Esophagus squamous epithelium (tissue), 5 donors: ENCODE results near the gene SMYD3. TPM values are rescaled to one million over a fixed set of nuclear protein-coding genes. Genes with fewer than 3 reads are reported as not detected.

Experiments
- DNase-seq: peaks from one replicate; lab custom pipeline; 2025; lab: John Stamatoyannopoulos, UW
- H3K27ac ChIP-seq, 4 donors: fragments of 200-600 bp; sonication (generic); one replicate each; pipeline ENCODE4 v1.5.1; 2016 to 2019; ENCODE audit warnings: mild to moderate bottlenecking in 1 of 4
- H3K27me3 ChIP-seq, 4 donors: fragments of 200-600 bp; sonication (generic); 1 replicate in 3 of 4; 2 replicates in 1 of 4; pipeline versions ENCODE4 v1.5.1 to v1.6.0; 2017 to 2021; ENCODE audit warnings: antibody characterized with exemption in 1 of 4
- H3K36me3 ChIP-seq, 3 donors: fragments of 200-600 bp; sonication (generic); one replicate each; pipeline ENCODE4 v1.5.1; 2016 to 2019
- H3K4me1 ChIP-seq, 3 donors: fragments of 200-600 bp; sonication (generic); one replicate each; pipeline ENCODE4 v1.5.1; 2017 to 2019
- H3K4me3 ChIP-seq, 4 donors: fragments of 200-600 bp; sonication (generic); 1 replicate in 3 of 4; 2 replicates in 1 of 4; pipeline ENCODE4 v1.5.1; 2016 to 2019; ENCODE audit warnings: mild to moderate bottlenecking in 2 of 4, moderate library complexity in 1 of 4
- H3K9me3 ChIP-seq, 3 donors: fragments of 200-600 bp; sonication (generic); one replicate each; pipeline ENCODE4 v1.5.1; 2016 to 2019
- POLR2A ChIP-seq, 4 donors: fragments of 450-650 bp; IDR thresholded peaks; one replicate each; pipeline ENCODE4 v1.6.1; 2017; ENCODE audit warnings: antibody characterized with exemption in 4 of 4, mild to moderate bottlenecking in 4 of 4, moderate library complexity in 3 of 4
- WGBS, 2 donors: methylation state at CpG; one replicate each; pipeline ENCODE4 v1.1.5; 2018; 5-methylcytosine and 5-hydroxymethylcytosine counted together
- intact Hi-C: fragments of 100-400 bp; cut with DNase I; formaldehyde crosslinking; loops from one replicate; pipeline ENCODE4 v1.15.0; 2022
- total RNA-seq, 4 donors: library from RNA; depleted of rRNA; stranded (reverse); fragments of >200 nt; gene quantifications; one replicate each; pipeline ENCODE4 v1.1.0, GENCODE V29; 2016
- TF ChIP-seq, protein P1 (sequence below), 6 experiments: fragments of 450-650 bp in 4 of 6; fragments of 200-600 bp in 2 of 6; sonication (generic) in 2 of 6; IDR thresholded peaks; one replicate each; pipeline ENCODE4 v1.5.1; 2016 to 2019; ENCODE audit warnings: antibody characterized with exemption in 6 of 6, mild to moderate bottlenecking in 4 of 6, moderate library complexity in 4 of 6
- donor health status: DM: yes; HTN: yes; CAD: no.

Gene SMYD3
- total RNA-seq, 4 donors from 2014 or later, result 8.4 to 15.8 (median 11.5) TPM

DNA sequence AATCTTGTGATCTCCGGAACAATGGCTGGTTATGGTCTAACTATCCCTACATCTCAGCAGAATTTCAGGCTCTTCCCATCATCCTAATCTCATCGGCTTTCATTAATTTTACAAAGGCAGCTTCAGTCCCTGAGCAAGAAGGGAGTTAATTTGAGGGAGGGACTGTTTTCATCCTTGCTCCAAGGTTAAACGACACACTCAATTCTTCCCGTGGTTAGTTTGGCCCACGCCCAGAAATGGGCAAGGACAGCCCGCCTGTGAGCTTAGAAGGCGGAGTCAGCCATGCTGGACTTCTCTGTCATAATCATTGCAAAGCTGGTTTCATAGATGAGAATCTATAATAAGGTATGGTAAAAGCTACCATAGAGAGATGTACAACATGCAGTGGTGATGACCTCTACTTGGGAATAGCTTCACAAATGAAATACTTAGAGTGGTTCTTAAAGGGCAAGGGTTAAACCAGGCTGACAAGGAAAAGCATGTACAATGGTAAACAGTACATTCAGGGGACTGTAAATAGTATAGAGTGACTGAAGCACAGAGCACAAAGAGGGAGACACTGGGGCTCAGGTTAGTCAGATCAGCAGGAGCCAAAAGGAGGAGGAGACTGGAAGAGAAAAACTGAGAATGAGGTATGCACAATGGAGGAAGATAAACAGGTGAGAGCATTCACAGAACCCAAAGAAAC is 108.8 kb downstream of the SMYD3 start:
- no peak overlapping the region for H3K27ac ChIP-seq
- TF ChIP-seq POLR2A (IDR thresholded peaks at IDR 0.05), result no peak
- TF ChIP-seq, protein P1, sequence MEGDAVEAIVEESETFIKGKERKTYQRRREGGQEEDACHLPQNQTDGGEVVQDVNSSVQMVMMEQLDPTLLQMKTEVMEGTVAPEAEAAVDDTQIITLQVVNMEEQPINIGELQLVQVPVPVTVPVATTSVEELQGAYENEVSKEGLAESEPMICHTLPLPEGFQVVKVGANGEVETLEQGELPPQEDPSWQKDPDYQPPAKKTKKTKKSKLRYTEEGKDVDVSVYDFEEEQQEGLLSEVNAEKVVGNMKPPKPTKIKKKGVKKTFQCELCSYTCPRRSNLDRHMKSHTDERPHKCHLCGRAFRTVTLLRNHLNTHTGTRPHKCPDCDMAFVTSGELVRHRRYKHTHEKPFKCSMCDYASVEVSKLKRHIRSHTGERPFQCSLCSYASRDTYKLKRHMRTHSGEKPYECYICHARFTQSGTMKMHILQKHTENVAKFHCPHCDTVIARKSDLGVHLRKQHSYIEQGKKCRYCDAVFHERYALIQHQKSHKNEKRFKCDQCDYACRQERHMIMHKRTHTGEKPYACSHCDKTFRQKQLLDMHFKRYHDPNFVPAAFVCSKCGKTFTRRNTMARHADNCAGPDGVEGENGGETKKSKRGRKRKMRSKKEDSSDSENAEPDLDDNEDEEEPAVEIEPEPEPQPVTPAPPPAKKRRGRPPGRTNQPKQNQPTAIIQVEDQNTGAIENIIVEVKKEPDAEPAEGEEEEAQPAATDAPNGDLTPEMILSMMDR (IDR thresholded peaks at IDR 0.05), result no peak
- H3K4me1 ChIP-seq, result no peaks in the 10 kb centered on the region
- no peaks in the 10 kb centered on the region for H3K36me3 ChIP-seq
- no peaks in the 10 kb centered on the region for H3K27me3 ChIP-seq
- no peak overlapping the region for H3K4me3 ChIP-seq
- intact Hi-C loops, result no loop called here
- no peak for DNase-seq
- 73 to 78% methylated on average over 7 of the region's 7 CpGs for WGBS, 2 donors
- no peaks in the 10 kb centered on the region for H3K9me3 ChIP-seq

DNA sequence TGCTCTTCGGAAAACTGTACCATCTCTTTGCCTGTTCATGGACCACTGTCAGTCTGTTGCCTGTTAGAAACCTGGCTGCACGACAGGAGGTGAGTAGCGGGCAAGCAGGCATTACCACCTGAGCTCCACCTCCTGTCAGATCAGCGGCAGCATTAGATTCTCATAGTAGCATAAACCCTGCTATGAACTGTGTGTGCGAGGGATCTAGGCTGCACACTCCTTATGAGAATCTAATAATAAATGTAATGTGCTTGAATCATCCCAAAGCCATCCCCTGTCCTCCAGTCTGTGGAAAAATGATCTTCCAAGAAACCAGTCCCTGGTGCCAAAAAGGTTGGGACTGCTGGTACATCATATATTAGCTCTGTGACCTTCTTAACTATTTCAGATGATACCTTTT is 110.0 kb downstream of the SMYD3 start:
- no peaks in the 10 kb centered on the region for H3K4me1 ChIP-seq
- no peaks in the 10 kb centered on the region for H3K9me3 ChIP-seq
- no peaks in the 10 kb centered on the region for H3K36me3 ChIP-seq
- no peak overlapping the region for H3K27ac ChIP-seq
- DNase-seq, result no peak
- no peaks in the 10 kb centered on the region for H3K27me3 ChIP-seq
- intact Hi-C loops, result no loop called here
- H3K4me3 ChIP-seq, result no peak overlapping the region
- no peak for TF ChIP-seq POLR2A (IDR thresholded peaks at IDR 0.05)
- WGBS, 2 donors, result 95 to 100% methylated on average over 1 to 3 of the region's 5 CpGs

- 86 to 88% methylated on average over 6 of the region's 6 CpGs for WGBS, 2 donors
- intact Hi-C loops, result no loop called here
- no peaks in the 10 kb centered on the region for H3K36me3 ChIP-seq
- no peak for DNase-seq
- no peaks in the 10 kb centered on the region for H3K27me3 ChIP-seq
- TF ChIP-seq, protein P1 (IDR thresholded peaks at IDR 0.05), result no peak
- TF ChIP-seq POLR2A (IDR thresholded peaks at IDR 0.05), result no peak
- H3K27ac ChIP-seq, result no peak overlapping the region
- H3K9me3 ChIP-seq, result no peaks in the 10 kb centered on the region
- H3K4me1 ChIP-seq, result no peaks in the 10 kb centered on the region
- no peak overlapping the region for H3K4me3 ChIP-seq
Measured at GRCh38 chr1:246396322-246396721, 110.8 kb downstream of the SMYD3 start.

DNA sequence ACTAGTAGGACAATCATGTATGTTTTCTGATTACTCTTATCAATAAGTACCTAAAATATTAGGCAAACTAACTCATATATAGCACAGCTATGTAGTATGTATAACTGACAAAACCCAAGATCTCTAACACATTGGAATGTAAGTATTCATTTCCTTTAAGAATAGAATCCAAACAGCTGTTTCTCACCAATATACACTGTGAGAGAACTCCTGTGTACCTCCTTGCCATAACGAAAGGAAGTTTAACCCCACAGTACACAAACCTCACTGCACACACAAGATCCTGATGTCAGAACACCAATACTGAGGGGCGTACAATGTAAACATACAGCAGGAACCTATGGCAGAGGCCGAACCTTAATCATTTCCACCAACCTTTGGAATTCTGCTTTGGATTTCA is 113.0 kb downstream of the SMYD3 start:
- intact Hi-C loops, result no loop called here
- H3K36me3 ChIP-seq, result no peaks in the 10 kb centered on the region
- no peak for DNase-seq
- H3K27ac ChIP-seq, result no peak overlapping the region
- WGBS, 2 donors, result 67 to 70% methylated on average over 3 of the region's 3 CpGs
- no peaks in the 10 kb centered on the region for H3K27me3 ChIP-seq
- H3K4me3 ChIP-seq, result no peak overlapping the region
- no peaks in the 10 kb centered on the region for H3K4me1 ChIP-seq
- H3K9me3 ChIP-seq, result peaks cover 0 to 6% (median 0%) of the 10 kb centered on the region in 3 donors
- no peak for TF ChIP-seq POLR2A (IDR thresholded peaks at IDR 0.05)
- TF ChIP-seq, protein P1 (IDR thresholded peaks at IDR 0.05), result no peak

DNA sequence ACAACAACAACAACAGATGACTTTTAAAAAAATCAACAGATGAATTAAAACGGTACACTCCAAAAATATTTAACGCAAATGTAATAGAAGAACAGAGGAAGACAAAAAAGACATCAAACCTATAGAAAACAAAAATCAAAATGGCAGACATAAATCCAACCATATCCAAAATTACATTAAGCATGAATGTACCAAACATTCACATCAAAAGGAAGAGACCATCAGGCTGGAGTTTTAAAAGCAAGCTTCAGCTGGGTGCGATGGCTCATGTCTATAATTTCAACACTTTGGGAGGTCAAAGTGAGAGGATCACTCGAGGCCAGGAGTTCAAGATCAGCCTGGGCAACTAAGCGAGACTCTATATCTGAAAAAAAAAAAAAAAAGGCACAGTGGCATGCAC is 116.2 kb downstream of the SMYD3 start:
- Histone ChIP-seq H3K36me3 (no peaks in the 10 kb centered on the region), H3K27ac (no peak overlapping the region), H3K9me3 (peaks cover 0 to 6% (median 0%) of the 10 kb centered on the region in 3 donors), H3K4me1 (no peaks in the 10 kb centered on the region), H3K27me3 (no peaks in the 10 kb centered on the region), H3K4me3 (no peak overlapping the region)
- WGBS, 2 donors, result 76 to 91% methylated on average over 4 to 5 of the region's 5 CpGs
- DNase-seq, result no peak
- TF ChIP-seq, protein P1 (IDR thresholded peaks at IDR 0.05), result no peak
- TF ChIP-seq POLR2A (IDR thresholded peaks at IDR 0.05), result no peak
- intact Hi-C loops, result no loop called here
